HUES6 (cell line): ENCODE data around the gene RAMACL.
"Not testable (repeated sequence)": the region's sequence is repeated elsewhere in the genome, so short reads cannot be mapped to it uniquely, and the experiment has no call there.

Experiments
- H3K27ac ChIP-seq: 2 replicates; pipeline ENCODE4 v1.7.0; 2013; ENCODE audit warnings: low read depth, mild to moderate bottlenecking, low read length, inconsistent platforms
- H3K27me3 ChIP-seq: 2 replicates; pipeline ENCODE4 v1.6.1; 2013; ENCODE audit warnings: low read length; ENCODE audit not compliant: control insufficient read depth, insufficient read depth
- H3K36me3 ChIP-seq: 2 replicates; pipeline ENCODE4 v1.6.1; 2013; ENCODE audit warnings: low read length; ENCODE audit not compliant: control insufficient read depth, insufficient read depth
- H3K4me1 ChIP-seq: 2 replicates; pipeline ENCODE4 v1.6.1; 2013; ENCODE audit warnings: low read length; ENCODE audit not compliant: control insufficient read depth, insufficient read depth
- H3K4me3 ChIP-seq: 2 replicates; pipeline ENCODE4 v1.5.1; 2013; ENCODE audit warnings: low read depth, low read length
- H3K9ac ChIP-seq: one replicate; pipeline ENCODE4 v1.6.1; 2013; ENCODE audit warnings: mild to moderate bottlenecking, low read length
- H3K9me3 ChIP-seq: 2 replicates; pipeline ENCODE4 v1.6.1; 2013; ENCODE audit warnings: low read depth, low read length; ENCODE audit not compliant: control insufficient read depth, insufficient read depth

RAMACL gene

GRCh38 chr6:166582258-166582657 lies 4.2 kb downstream of the RAMACL start:
- no peaks in the 10 kb centered on the region for H3K27me3 ChIP-seq
- no peaks in the 10 kb centered on the region for H3K36me3 ChIP-seq
- H3K9me3 ChIP-seq, result 0 out of 2 replicates have a peak, but pooled peaks cover 2% of the 10 kb centered on the region
- peaks cover 10% of the 10 kb centered on the region for H3K4me1 ChIP-seq
- no peak overlapping the region for H3K27ac ChIP-seq
- H3K9ac ChIP-seq, result no peak overlapping the region
- no peak overlapping the region for H3K4me3 ChIP-seq

GRCh38 chr6:166581801-166582200 lies 4.7 kb downstream of the RAMACL start:
- H3K27me3 ChIP-seq, H3K27ac ChIP-seq, H3K9me3 ChIP-seq, H3K36me3 ChIP-seq, H3K4me3 ChIP-seq, H3K4me1 ChIP-seq, H3K9ac ChIP-seq: not testable (repeated sequence)

- no peaks in the 10 kb centered on the region for H3K36me3 ChIP-seq
- H3K27ac ChIP-seq, result no peak overlapping the region
- H3K4me1 ChIP-seq, result peaks cover 10% of the 10 kb centered on the region
Measured at GRCh38 chr6:166581091-166581511, 5.4 kb downstream of the RAMACL start.

GRCh38 chr6:166580076-166581050 lies 6.1 kb downstream of the RAMACL start:
- no peak overlapping the region for H3K9ac ChIP-seq
- H3K4me1 ChIP-seq, result peaks cover 10% of the 10 kb centered on the region
- H3K4me3 ChIP-seq, result no peak overlapping the region
- no peaks in the 10 kb centered on the region for H3K36me3 ChIP-seq
- H3K27me3 ChIP-seq, result no peaks in the 10 kb centered on the region
- no peak overlapping the region for H3K27ac ChIP-seq
- H3K9me3 ChIP-seq, result peaks cover 14% of the 10 kb centered on the region; the same call in 1 of the 2 replicates

More at GRCh38 chr6:166581091-166581511, 5.4 kb downstream of the RAMACL start:
- Histone ChIP-seq H3K4me3 (no peak overlapping the region), H3K9me3 (peaks cover 11% of the 10 kb centered on the region; the same call in 1 of the 2 replicates), H3K27me3 (no peaks in the 10 kb centered on the region), H3K9ac (no peak overlapping the region)

GRCh38 chr6:166579237-166579850 lies 7.1 kb downstream of the RAMACL start:
- Histone ChIP-seq H3K27ac (no peak overlapping the region), H3K4me3 (no peak overlapping the region), H3K9ac (no peak overlapping the region), H3K36me3 (no peaks in the 10 kb centered on the region), H3K9me3 (peaks cover 14% of the 10 kb centered on the region; the same call in 1 of the 2 replicates), H3K27me3 (no peaks in the 10 kb centered on the region), H3K4me1 (peaks cover 10% of the 10 kb centered on the region)

GRCh38 chr6:166578536-166579236 lies 7.8 kb downstream of the RAMACL start:
- H3K4me1 ChIP-seq, result peaks cover 10% of the 10 kb centered on the region
- no peaks in the 10 kb centered on the region for H3K27me3 ChIP-seq
- no peak overlapping the region for H3K4me3 ChIP-seq
- H3K27ac ChIP-seq, result no peak overlapping the region
- peaks cover 14% of the 10 kb centered on the region; the same call in 1 of the 2 replicates for H3K9me3 ChIP-seq
- no peaks in the 10 kb centered on the region for H3K36me3 ChIP-seq
- H3K9ac ChIP-seq, result no peak overlapping the region

- H3K27ac ChIP-seq, result no peak overlapping the region
- H3K9ac ChIP-seq, result no peak overlapping the region
- H3K36me3 ChIP-seq, result no peaks in the 10 kb centered on the region
- H3K4me1 ChIP-seq, result peaks cover 16% of the 10 kb centered on the region
- no peaks in the 10 kb centered on the region for H3K27me3 ChIP-seq
- peaks cover 14% of the 10 kb centered on the region; the same call in 1 of the 2 replicates for H3K9me3 ChIP-seq
- no peak overlapping the region for H3K4me3 ChIP-seq
Measured at GRCh38 chr6:166575205-166575604, 11.3 kb downstream of the RAMACL start.

GRCh38 chr6:166573511-166574216 lies 12.8 kb downstream of the RAMACL start:
- Histone ChIP-seq H3K4me1 (peaks cover 16% of the 10 kb centered on the region), H3K27ac (no peak overlapping the region), H3K9ac (no peak overlapping the region), H3K4me3 (no peak overlapping the region), H3K36me3 (no peaks in the 10 kb centered on the region), H3K27me3 (no peaks in the 10 kb centered on the region), H3K9me3 (peaks cover 14% of the 10 kb centered on the region; the same call in 1 of the 2 replicates)

GRCh38 chr6:166572370-166573261 lies 13.9 kb downstream of the RAMACL start:
- H3K9me3 ChIP-seq, result peaks cover 12% of the 10 kb centered on the region; the same call in 1 of the 2 replicates
- no peak overlapping the region for H3K27ac ChIP-seq
- no peaks in the 10 kb centered on the region for H3K36me3 ChIP-seq
- peaks cover 16% of the 10 kb centered on the region for H3K4me1 ChIP-seq
- H3K27me3 ChIP-seq, result no peaks in the 10 kb centered on the region
- H3K4me3 ChIP-seq, result no peak overlapping the region
- no peak overlapping the region for H3K9ac ChIP-seq
